GM18526 (cell line): ENCODE measurements around the gene DTWD1.

Source experiments
- POLR2A ChIP-seq: IDR thresholded peaks from 3 replicates; pipeline ENCODE4 v1.6.1; 2011; ENCODE audit not compliant: insufficient read length; ENCODE audit errors: extremely low read depth

Gene DTWD1

GRCh38 chr15:49620658-49621368 lies at the start of gene DTWD1, which contains the start of gene FAM227B:
Gene DTWD1 (plus strand): TSS chr15:49621048. CDS start chr15:49625168, 4,120 bp downstream.
Gene FAM227B (minus strand): TSS chr15:49620818. CDS start chr15:49615171, 5,647 bp downstream.
- peak; percentile 88 for TF ChIP-seq POLR2A

GRCh38 chr15:49573421-49573820 lies 47.4 kb upstream of the DTWD1 start:
- no peak for TF ChIP-seq POLR2A

- no peak for TF ChIP-seq POLR2A
These were observed 31.8 kb upstream of the DTWD1 start for GRCh38 chr15:49589030-49589429.

- no peak for TF ChIP-seq POLR2A
These were observed 16.0 kb upstream of the DTWD1 start for GRCh38 chr15:49604625-49605409.

- TF ChIP-seq POLR2A = no peak
These were observed 15.3 kb upstream of the DTWD1 start for GRCh38 chr15:49605588-49605987.

GRCh38 chr15:49606594-49606993 lies 14.3 kb upstream of the DTWD1 start:
- TF ChIP-seq POLR2A = no peak

- no peak for TF ChIP-seq POLR2A
These were observed 10.5 kb upstream of the DTWD1 start for GRCh38 chr15:49610157-49610918.

- no peak for TF ChIP-seq POLR2A
These were observed 1.6 kb upstream of the DTWD1 start for GRCh38 chr15:49619226-49619625.

GRCh38 chr15:49620199-49620598 lies 649 bp upstream of the DTWD1 start:
- no peak for TF ChIP-seq POLR2A

GRCh38 chr15:49621401-49621811 lies 558 bp downstream of the DTWD1 start:
- TF ChIP-seq POLR2A = no peak

GRCh38 chr15:49621887-49622286 lies 1.0 kb downstream of the DTWD1 start:
- TF ChIP-seq POLR2A = no peak

- no peak for TF ChIP-seq POLR2A
These were observed 1.7 kb downstream of the DTWD1 start for GRCh38 chr15:49622561-49622960.

- TF ChIP-seq POLR2A = no peak
These were observed 3.2 kb downstream of the DTWD1 start for GRCh38 chr15:49624056-49624455.

GRCh38 chr15:49625460-49626036 lies 4.7 kb downstream of the DTWD1 start:
- no peak for TF ChIP-seq POLR2A

- TF ChIP-seq POLR2A = no peak
These were observed 6.6 kb downstream of the DTWD1 start for GRCh38 chr15:49627407-49627877.
